Measurements from ENCODE around the gene HACD3.
"Not testable (repeated sequence)": the region's sequence is repeated elsewhere in the genome, so short reads cannot be mapped to it uniquely, and the experiment has no call there.

The HACD3 gene

GRCh38 chr15:65598468-65598867 is 68.2 kb downstream of the HACD3 start:
- no peak for DNase-seq (ENCODE audit: low read depth in 2 of 2, low spot score in 1 of 2)

DNA sequence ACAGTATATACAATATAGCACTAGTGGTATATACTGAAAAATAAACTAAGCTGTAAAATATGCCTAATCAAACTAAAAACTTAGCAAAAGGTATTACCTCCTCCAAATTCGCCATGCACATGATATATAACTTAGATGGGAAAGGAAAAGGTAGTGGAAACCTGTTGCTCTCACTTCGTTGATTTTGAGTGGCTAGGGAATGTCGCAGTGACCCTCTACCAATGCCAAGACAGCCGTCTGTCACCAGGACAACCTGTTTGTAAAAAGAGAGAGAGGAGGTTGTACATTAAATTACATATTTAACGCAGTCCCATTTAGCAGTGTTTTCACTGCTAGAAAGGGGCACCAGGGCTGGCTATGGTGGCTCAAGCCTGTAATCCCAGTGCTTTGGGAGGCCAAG is 69.4 kb downstream of the HACD3 start:
- DNase-seq (ENCODE audit: low read depth in 2 of 2, low spot score in 1 of 2): no peak

DNA sequence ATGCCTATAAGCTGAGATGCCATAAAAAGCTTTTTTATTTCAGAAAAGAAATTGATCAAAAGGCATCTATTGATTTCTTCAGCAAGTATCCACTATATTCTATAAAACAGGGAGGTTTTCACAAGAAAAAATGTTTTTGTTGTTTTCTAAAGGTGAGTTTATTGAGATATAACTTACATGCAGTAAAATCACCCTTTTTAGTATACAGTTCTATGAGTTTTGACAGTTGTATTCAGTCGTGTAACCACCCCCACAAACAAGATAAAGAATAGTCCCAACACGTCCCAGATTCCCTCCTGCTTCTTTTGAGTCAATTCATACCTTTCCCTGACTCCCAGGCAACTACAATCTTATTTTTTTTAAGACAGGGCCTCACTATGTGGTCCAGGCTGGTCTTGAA is 72.9 kb downstream of the HACD3 start:
- DNase-seq (ENCODE audit: low read depth in 2 of 2, low spot score in 1 of 2): no peak

- no peak for DNase-seq (ENCODE audit: low read depth in 2 of 2, low spot score in 1 of 2)
Measured at GRCh38 chr15:65603559-65603958, 73.3 kb downstream of the HACD3 start.

DNA sequence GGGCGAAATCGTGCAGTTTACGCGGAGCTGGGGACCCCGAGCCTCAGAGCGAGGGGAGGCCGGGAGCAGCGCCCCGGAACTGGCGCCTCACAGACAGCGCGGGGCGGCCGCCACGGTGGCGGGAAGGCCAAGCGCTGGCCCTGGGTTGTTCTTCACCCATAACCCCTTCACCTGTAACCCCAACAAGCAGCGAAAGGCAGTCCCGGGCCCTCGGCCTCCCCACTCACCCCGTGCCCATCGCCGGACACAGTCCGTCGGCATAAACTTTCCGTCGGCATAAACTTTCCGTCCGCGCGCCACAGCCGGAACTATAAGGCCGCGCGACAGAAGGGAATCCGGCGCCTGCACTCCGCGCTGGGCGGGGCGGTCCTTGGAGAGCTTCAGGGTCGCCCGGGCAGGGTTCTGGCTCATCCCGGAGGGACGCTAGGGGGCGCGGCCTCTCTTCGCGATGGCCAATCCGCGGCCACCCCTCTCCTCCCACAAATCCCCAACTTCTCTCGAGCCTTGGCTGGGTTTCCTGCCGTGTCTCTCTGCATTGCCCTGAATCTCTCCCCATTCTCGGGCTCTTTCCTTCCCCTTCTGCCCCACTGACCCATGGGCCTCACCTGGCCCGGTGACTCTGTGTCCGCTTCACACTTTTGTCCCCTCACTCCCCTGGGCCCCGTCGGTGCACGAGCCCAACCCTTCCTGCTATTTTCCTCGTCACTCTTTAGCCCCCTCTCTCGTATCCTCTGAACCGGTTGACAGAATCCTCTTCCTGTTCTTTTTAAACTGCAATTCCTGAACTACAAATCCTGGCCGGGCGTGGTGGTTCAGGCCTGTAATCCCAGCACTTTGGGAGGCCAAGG is 80.8 kb downstream of the HACD3 start, which contains the start of gene INTS14:
Gene INTS14 (minus strand): TSS at position 261 of the 848 bp plus-strand sequence. CDS start 3,751 bp downstream, outside the sequence.
- DNase-seq (ENCODE audit: low read depth in 2 of 2, low spot score in 1 of 2): peak; percentile 84 to 90

GRCh38 chr15:65611888-65612615 is 81.8 kb downstream of the HACD3 start:
- DNase-seq (ENCODE audit: low read depth in 2 of 2, low spot score in 1 of 2): no peak

DNA sequence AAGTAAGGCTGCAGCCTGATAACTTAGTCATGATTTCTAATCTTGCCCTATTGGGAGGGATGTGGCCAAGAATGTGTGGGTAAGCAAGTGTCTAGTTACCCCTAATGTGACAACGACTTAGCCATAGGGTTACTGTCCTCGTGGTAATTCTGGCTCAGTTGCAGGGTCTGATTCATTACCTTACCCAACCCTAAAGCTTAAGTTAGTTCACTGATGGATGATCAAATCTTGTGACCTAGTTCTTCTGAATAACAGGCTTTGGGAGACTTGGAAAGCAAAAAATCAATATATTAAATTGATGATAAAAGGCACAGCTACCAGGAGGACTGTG is 82.3 kb downstream of the HACD3 start:
- no peak for DNase-seq (ENCODE audit: low read depth in 2 of 2, low spot score in 1 of 2)

DNA sequence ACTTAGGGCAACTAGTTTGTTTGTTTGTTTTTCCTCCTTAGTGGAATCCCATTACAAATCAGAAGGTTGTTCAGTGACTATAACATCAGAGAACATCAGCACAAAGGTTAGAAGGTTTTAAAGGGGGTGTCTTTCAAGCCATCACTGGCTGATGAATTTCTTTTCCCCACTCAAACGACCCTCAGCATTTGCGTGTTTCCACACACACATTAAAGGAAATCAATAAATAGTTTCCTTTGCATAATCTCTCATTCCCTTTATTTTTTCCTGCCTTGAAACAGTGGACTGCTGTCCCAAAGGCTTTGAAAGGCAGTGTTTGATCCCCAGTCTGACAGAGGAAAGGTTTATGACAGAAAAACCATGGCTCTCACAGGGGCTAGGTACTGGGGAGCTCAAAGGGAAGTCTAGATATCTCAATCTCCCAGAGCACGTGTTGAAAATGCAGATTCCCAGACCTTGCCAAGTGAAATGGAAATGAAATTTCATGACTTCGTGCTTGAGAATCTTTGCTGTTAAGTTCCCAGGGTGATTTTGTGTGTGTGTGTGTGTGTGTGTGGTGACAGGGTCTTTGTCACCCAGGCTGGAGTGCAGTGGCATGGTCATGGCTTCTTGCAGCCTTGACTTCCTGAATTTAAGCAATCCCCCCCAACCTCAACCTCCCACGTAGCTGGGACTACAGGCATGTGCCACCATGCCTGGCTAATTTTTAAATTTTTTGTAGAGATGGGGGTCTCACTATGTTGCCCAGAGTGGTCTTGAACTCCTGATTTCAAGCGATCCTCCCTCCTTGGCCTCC is 82.9 kb downstream of the HACD3 start:
- DNase-seq (ENCODE audit: low read depth in 2 of 2, low spot score in 1 of 2): no peak

GRCh38 chr15:65615887-65616286 is 85.6 kb downstream of the HACD3 start:
- not testable (repeated sequence) for DNase-seq (ENCODE audit: low read depth in 2 of 2, low spot score in 1 of 2)

DNA sequence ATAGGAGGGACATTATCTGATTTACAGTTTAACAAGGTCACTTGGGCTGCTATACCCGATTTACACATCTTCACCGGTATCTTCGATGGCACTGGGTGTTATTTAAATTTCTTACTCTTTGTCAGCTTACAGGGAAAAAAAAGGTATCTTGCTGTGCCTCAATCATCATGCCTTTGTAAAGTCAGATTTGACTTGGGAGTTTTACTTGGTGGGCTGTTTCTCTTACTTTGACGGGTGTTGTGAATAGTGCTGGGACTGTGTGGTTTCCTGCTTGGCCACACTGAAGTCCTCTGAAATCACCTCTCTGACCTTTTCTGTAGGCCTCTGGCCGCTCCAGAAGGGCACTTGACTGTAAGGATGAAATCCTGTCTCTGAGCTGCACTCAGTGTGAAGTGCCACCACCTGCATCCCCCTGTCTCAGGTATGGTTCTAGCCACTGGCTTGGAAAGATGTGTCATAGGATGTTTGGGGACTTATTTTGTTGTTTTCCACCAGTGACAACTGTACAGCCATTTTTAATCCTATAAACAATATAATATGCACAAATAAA is 88.4 kb downstream of the HACD3 start:
- no peak for DNase-seq (ENCODE audit: low read depth in 2 of 2, low spot score in 1 of 2)

DNA sequence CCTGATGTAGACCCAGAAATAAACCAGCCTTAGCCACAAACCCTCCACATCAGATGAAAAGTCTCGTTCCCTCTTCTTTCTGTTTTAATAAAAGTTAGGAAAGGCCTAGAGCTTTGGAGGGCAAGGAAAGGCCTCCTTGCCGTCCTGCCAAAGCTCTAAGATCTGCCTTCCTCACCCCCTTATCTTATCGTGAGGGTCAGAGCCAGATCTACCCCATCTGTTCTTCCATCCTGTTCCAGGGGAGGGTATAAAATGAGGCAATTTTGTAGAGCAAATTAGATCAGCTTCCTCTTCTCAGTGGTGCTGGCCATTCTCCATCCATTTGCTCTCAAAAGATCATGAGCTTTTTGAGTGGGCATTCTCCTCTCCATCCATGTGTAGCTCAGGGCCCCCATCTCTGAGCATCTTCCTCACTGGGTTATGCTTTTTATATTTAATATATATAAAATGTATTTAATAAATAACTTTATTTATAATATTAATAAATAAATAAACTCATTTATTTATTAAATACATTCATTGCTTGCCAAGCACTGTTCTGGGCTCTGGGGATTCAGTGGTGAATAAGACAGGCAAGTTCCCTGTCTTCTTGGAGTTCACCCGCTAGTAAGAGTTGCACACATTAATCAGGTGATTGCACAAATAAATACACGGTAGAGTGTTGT is 89.5 kb downstream of the HACD3 start:
- no peak for DNase-seq (ENCODE audit: low read depth in 2 of 2, low spot score in 1 of 2)

DNA sequence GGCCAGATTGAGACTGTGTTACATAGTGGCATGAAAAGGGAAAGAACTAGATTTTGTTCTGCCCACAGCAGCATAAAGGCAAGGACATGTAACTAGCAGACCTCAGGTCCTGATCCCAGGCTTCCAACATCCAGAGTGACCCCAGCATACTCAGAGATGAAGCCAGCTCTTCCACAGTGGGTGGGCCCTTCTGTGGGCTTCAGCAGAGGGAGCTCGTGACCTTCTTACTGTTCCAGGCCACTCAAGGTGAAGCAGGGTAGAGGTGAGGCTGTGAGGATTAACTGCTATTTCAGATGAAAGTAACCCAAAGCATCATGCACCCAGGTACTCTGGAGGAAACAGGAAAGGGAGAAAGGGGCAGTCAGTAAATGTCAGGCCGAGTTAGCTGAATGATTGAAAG is 90.6 kb downstream of the HACD3 start:
- no peak for DNase-seq (ENCODE audit: low read depth in 2 of 2, low spot score in 1 of 2)

- DNase-seq (ENCODE audit: low read depth in 2 of 2, low spot score in 1 of 2): no peak
Measured at GRCh38 chr15:65621638-65622037, 91.4 kb downstream of the HACD3 start, which contains the start of gene SLC24A1. SLC24A1 (plus strand) TSS chr15:65621938; CDS start chr15:65624081, 2,143 bp downstream.

- no peak for DNase-seq (ENCODE audit: low read depth in 2 of 2, low spot score in 1 of 2)
Measured at GRCh38 chr15:65623103-65623502, 92.8 kb downstream of the HACD3 start.

GRCh38 chr15:65626856-65627255 is 96.6 kb downstream of the HACD3 start:
- DNase-seq (ENCODE audit: low read depth in 2 of 2, low spot score in 1 of 2): no peak

All from stimulated activated CD8-positive, alpha-beta memory T cell treated with anti-CD3 and anti-CD28 coated beads, Interleukin-4, amount 100 ng/mL, for 4 hours (primary cell).